Activated CD8-positive, alpha-beta memory T cell treated with anti-CD3 and anti-CD28 coated beads, Interleukin-2, amount 50 U/mL, for 48 hours (primary cell): ENCODE measurements around the gene CNOT3.

ENCODE experiments used
- DNase-seq: peaks from one replicate; pipeline ENCODE4 v3.0.0-alpha.2; 2020

The CNOT3 gene

GRCh38 chr19:54196536-54196935 is 59.0 kb downstream of the CNOT3 start:
- no peak for DNase-seq

DNA sequence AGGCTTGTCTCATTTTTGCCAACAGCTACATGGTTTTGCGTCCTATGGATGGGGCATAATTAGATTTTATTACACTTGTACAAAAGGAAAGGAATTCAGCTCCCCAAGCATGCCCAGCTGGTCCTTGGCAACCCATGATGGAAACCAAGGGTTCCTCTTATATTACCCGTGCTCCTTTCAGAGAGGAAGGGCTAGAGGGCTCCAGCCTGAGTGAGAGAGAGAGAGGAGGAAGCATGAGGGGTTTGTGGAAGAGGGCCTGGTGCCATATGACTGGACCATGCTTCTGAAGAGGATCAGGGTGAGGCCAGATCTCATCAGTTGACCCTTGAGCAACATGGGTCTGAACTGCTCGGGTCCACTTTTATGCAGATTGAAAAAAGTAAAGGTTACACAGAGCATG is 59.6 kb downstream of the CNOT3 start:
- no peak for DNase-seq

DNA sequence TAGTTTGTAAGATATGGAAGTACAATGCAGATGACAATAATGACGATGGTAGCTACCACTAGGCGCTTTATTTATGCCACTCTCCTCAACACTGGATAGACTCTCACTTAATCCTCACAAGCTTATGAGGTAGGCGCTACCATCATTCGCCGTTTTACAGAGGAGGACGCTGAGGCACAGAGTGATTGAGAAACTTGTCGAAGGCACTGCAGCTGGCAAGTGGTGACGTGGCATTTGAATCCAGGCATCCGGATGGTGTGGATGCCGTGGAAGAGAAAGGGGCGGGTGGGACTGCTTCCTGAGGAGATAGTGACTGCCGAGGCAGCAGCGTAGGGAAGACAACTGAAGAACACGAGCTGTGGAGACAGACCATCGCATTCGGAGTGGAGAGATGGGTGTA is 61.8 kb downstream of the CNOT3 start:
- no peak for DNase-seq

DNA sequence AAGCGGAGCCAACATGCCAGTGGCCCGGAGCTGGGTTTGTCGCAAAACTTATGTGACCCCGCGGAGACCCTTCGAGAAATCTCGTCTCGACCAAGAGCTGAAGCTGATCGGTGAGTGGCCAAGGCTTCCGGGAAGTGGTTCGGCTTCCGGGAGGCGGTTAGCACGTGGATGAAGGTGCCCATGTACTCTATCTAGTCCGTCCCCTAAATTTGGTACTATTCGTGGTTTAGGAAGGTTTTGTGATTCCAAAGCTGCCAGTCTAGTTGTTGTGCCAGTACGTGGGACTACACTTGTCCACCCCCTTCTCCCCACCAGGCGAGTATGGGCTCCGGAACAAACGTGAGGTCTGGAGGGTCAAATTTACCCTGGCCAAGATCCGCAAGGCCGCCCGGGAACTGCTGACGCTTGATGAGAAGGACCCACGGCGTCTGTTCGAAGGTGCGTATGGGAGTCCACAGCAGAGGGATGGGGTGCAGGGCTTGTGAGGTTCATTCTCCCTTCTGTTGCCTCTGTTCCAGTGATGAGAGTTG is 63.7 kb downstream of the CNOT3 start:
- DNase-seq = peak; percentile 71

DNA sequence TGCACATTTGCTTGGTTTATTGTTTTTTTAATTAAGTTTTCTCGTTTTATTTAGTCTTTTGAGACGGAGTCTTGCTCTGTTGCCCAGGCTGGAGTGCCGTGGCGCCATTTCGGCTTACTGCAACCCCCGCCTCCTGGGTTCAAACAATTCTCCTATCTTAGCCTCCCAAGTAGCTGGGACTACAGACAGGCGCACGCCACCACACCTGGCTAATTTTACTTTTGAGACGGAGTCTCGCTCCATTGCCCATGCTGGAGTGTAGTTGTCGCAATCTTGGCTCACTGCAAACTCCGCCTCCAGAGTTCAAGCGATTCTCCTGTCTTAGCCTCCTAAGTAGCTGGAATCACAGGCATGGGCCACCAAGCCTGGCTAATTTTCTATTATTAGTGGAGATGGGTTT is 64.4 kb downstream of the CNOT3 start:
- no peak for DNase-seq

GRCh38 chr19:54203151-54203611 is 65.6 kb downstream of the CNOT3 start:
- no peak for DNase-seq

DNA sequence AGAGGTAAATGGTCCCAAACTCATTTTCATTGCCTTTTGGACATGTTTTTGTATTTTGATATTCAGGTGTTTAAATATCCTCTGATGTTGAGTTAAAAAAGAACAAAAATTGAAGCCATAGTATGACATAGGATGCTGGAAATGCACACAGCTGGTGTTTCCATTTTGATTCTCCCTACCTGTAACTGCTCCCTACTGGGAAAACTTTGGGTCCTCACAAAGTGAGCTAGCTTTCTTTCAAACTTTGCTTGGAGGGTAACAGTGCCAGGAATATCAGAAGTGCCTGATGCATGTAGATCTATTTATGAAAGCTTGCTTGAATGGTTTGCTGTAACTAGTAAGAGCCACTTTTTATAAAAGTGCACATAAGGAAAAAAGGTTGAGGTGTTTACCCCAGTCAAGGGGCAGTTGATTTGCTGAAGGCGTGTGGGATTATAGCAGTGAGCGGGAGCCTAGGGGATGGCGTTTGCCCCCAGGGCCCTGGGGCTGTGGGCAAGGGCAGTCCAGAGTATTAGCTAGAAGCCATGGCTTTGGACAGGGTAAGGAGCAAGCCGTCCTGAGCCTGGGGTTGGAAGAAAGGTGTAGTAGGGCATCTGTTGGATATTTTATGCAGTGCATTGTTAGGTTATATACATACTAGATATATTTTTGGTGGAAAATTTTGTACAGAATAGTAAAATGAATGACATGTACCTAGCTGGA is 67.4 kb downstream of the CNOT3 start:
- DNase-seq = no peak
